HepG2 (cell line): ENCODE data around the gene FMNL2. TPM values are rescaled to one million over a fixed set of nuclear protein-coding genes. Genes with fewer than 3 reads are reported as not detected.

Experiments
- ATAC-seq: fragments of 200-7000 bp; cut with Tn5 transposase; 3 replicates; pipeline ENCODE4 v1.9.1; 2020; ENCODE audit warnings: mild to moderate bottlenecking, moderate library complexity
- BruUV-seq: library from RNA; stranded (reverse); fragments of 400-500 nt; replicated peaks from 2 replicates; lab custom pipeline; 2021; lab: Mats Ljungman, UMichigan
- CTCF ChIA-PET: fragments of 300-600 bp; formaldehyde crosslinking; extraction: SDS; loops from one replicate; lab custom pipeline; 2021; ENCODE audit warnings: low total read pairs, inconsistent platforms, low intra/inter-chr PET ratio; lab: Yijun Ruan, JAX
- POLR2A ChIA-PET: fragments of 350-600 bp; sonication (Branson Sonifier 250); formaldehyde crosslinking; loops from one replicate; lab custom pipeline; 2020; ENCODE audit warnings: antibody characterized with exemption, inconsistent platforms; lab: Yijun Ruan, JAX
- DNase-seq: peaks from one replicate; pipeline ENCODE4 v3.0.0-alpha.2; 2015; ENCODE audit warnings: low spot score
- FAIRE-seq: peaks from 3 replicates; lab custom pipeline; 2011; peaks lifted over from hg19 to GRCh38; lab: Jason Lieb, UNC
- H2AFZ ChIP-seq: one replicate; pipeline ENCODE4 v1.6.1; 2011; ENCODE audit warnings: low read length, inconsistent platforms
- H3K27ac ChIP-seq: fragments of 300-600 bp; 3 replicates; pipeline ENCODE4 v1.8.0; 2011; ENCODE audit warnings: mixed run types, mild to moderate bottlenecking, mixed read lengths, low read length, inconsistent platforms; ENCODE audit not compliant: insufficient read depth; ENCODE audit errors: extremely low read length
- H3K27me3 ChIP-seq, 2 experiments: fragments of 200-600 bp in 1 of 2; 2 replicates in 1 of 2; 3 replicates in 1 of 2; pipeline versions ENCODE4 v1.6.0 to v1.8.0; 2011; ENCODE audit warnings: low read length in 2 of 2, mild to moderate bottlenecking in 2 of 2, moderate library complexity in 2 of 2, inconsistent platforms in 1 of 2; ENCODE audit not compliant: insufficient read depth in 2 of 2, control insufficient read depth in 1 of 2
- H3K36me3 ChIP-seq, 2 experiments: fragments of 200-600 bp in 1 of 2; replicated peaks in 1 of 2; 2 replicates in 1 of 2; 3 replicates in 1 of 2; pipeline versions ENCODE4 v1.5.1 to v1.8.0; 2011; ENCODE audit warnings: low read length in 2 of 2, inconsistent platforms in 1 of 2; ENCODE audit not compliant: insufficient read depth in 2 of 2, control insufficient read depth in 1 of 2
- H3K4me1 ChIP-seq: 2 replicates; pipeline ENCODE4 v1.5.1; 2012; ENCODE audit warnings: low read length, inconsistent platforms; ENCODE audit not compliant: insufficient read depth
- H3K4me2 ChIP-seq: 2 replicates; pipeline ENCODE4 v1.6.0; 2011; ENCODE audit warnings: low read depth, low read length, inconsistent platforms
- H3K4me3 ChIP-seq, 3 experiments: fragments of 200-600 bp in 1 of 3; sonication (generic), shearing (Covaris generic) in 1 of 3; replicated peaks in 1 of 3; 2 replicates each; pipeline ENCODE4 v1.5.1; 2011 to 2016; ENCODE audit warnings: low read length in 3 of 3, inconsistent platforms in 2 of 3, low read depth in 2 of 3, mild to moderate bottlenecking in 2 of 3, control low read depth in 1 of 3, mixed read lengths in 1 of 3; ENCODE audit not compliant: insufficient read depth in 1 of 3
- H3K79me2 ChIP-seq: one replicate; pipeline ENCODE4 v1.6.1; 2011; ENCODE audit warnings: low read length, inconsistent platforms; ENCODE audit not compliant: insufficient read depth
- H3K9ac ChIP-seq: 2 replicates; pipeline ENCODE4 v1.6.0; 2011; ENCODE audit warnings: mild to moderate bottlenecking, low read depth, low read length, inconsistent platforms; ENCODE audit not compliant: insufficient read depth
- H3K9me3 ChIP-seq: 2 replicates; pipeline ENCODE4 v1.5.1; 2012; ENCODE audit warnings: mild to moderate bottlenecking, low read length
- H4K20me1 ChIP-seq: 2 replicates; pipeline ENCODE4 v1.6.0; 2011; ENCODE audit warnings: inconsistent platforms, mild to moderate bottlenecking, low read length, moderate library complexity; ENCODE audit not compliant: insufficient read depth
- ARID3A ChIP-seq: IDR thresholded peaks from 2 replicates; pipeline ENCODE4 v1.6.1; 2012; ENCODE audit warnings: low read depth, low read length, improper control_type of control experiment
- ATF7-NPFF ChIP-seq: sonication (generic); formaldehyde crosslinking; IDR thresholded peaks from 2 replicates; pipeline ENCODE4 v1.8.1; 2023; ENCODE audit warnings: mild to moderate bottlenecking, low read depth, missing genetic modification reagents, moderate library complexity
- CBX5 ChIP-seq: sonication (generic); formaldehyde crosslinking; IDR thresholded peaks from 2 replicates; pipeline ENCODE4 v1.4.0; 2020; ENCODE audit warnings: missing genetic modification reagents, borderline replicate concordance
- CEBPB ChIP-seq: IDR thresholded peaks from 2 replicates; pipeline ENCODE4 v1.6.1; 2011; ENCODE audit warnings: low read depth, low read length, improper control_type of control experiment, borderline replicate concordance
- CEBPG ChIP-seq: IDR thresholded peaks from 2 replicates; pipeline ENCODE4 v1.6.1; 2016
- CENPT ChIP-seq: sonication (generic); formaldehyde crosslinking; IDR thresholded peaks from 2 replicates; pipeline ENCODE4 v1.8.0; 2022; ENCODE audit warnings: low read depth, mild to moderate bottlenecking, moderate library complexity, missing genetic modification reagents
- GATAD2A ChIP-seq: IDR thresholded peaks from 2 replicates; pipeline ENCODE4 v1.6.1; 2016
- KAT7 ChIP-seq: IDR thresholded peaks from 2 replicates; pipeline ENCODE4 v1.6.1; 2018; ENCODE audit warnings: borderline replicate concordance, missing compliant biosample characterization
- KDM5A ChIP-seq: fragments of 200-600 bp; sonication (generic); IDR thresholded peaks from 2 replicates; pipeline ENCODE4 v1.7.0; 2018; ENCODE audit warnings: antibody characterized with exemption, mild to moderate bottlenecking, low read length, borderline replicate concordance
- KMT2B ChIP-seq: IDR thresholded peaks from 2 replicates; pipeline ENCODE4 v1.6.1; 2016; ENCODE audit warnings: missing genetic modification reagents, missing compliant biosample characterization
- MYC ChIP-seq: sonication (generic); formaldehyde crosslinking; IDR thresholded peaks from 2 replicates; pipeline ENCODE4 v1.9.0; 2021; ENCODE audit warnings: missing genetic modification reagents, borderline replicate concordance
- RAD21 ChIP-seq: fragments of 450-650 bp; formaldehyde crosslinking; IDR thresholded peaks from 2 replicates; pipeline ENCODE4 v1.5.0; 2020; ENCODE audit warnings: mild to moderate bottlenecking
- RBAK ChIP-seq: sonication (generic); formaldehyde crosslinking; IDR thresholded peaks from 2 replicates; pipeline ENCODE4 v1.5.1; 2020; ENCODE audit warnings: mild to moderate bottlenecking, missing genetic modification reagents
- SAP130 ChIP-seq: IDR thresholded peaks from 2 replicates; pipeline ENCODE4 v1.6.1; 2016; ENCODE audit warnings: low read depth
- SYNCRIP ChIP-seq: fragments of 200-400 bp; formaldehyde crosslinking; IDR thresholded peaks from 2 replicates; pipeline ENCODE4 v1.6.1; 2018; ENCODE audit warnings: mild to moderate bottlenecking, low read depth, low read length; ENCODE audit not compliant: insufficient read depth
- ZNF281 ChIP-seq: sonication (generic); formaldehyde crosslinking; IDR thresholded peaks from 2 replicates; pipeline ENCODE4 v1.4.0; 2020; ENCODE audit warnings: missing genetic modification reagents, borderline replicate concordance
- ZNF430 ChIP-seq: sonication (generic); formaldehyde crosslinking; IDR thresholded peaks from 2 replicates; pipeline ENCODE4 v1.9.0; 2021; ENCODE audit warnings: mild to moderate bottlenecking, missing genetic modification reagents
- ZNF781 ChIP-seq: sonication (generic); formaldehyde crosslinking; IDR thresholded peaks from 2 replicates; pipeline ENCODE4 v1.5.1; 2020; ENCODE audit warnings: borderline replicate concordance, mild to moderate bottlenecking, missing genetic modification reagents; ENCODE audit errors: not compliant biosample characterization
- WGBS: methylation state at CpG from one replicate; pipeline ENCODE4 v1.1.6; 2017; ENCODE audit warnings: low lambda C conversion rate; 5-methylcytosine and 5-hydroxymethylcytosine counted together
- in situ Hi-C: cut with HindIII; loops from 2 replicates; pipeline ENCODE4 v1.10.0; 2017; ENCODE audit warnings: low pct_unique_long_range_greater_than_20kb; ENCODE audit not compliant: extremely low pct_ligation_motif_present
- intact Hi-C: fragments of 100-400 bp; cut with micrococcal nuclease; formaldehyde crosslinking; loops from one replicate; pipeline ENCODE4 v1.10.0; 2022; ENCODE audit not compliant: unreplicated experiment
- polyA plus RNA-seq, 8 experiments: library from polyadenylated mRNA; depleted of rRNA in 3 of 8; stranded (reverse) in 7 of 8; unstranded in 1 of 8; fragments of >200 nt; fragmentation: Illumina TruSeq in 4 of 8; extraction: Trizol in 4 of 8; gene quantifications; 2 replicates each; pipeline versions ENCODE4 v1.2.1 to v1.2.3, GENCODE V29; 2011 to 2016; ENCODE audit warnings: low read depth in 4 of 8, missing spikeins in 1 of 8, mixed read lengths in 1 of 8; ENCODE audit not compliant: insufficient read depth in 1 of 8
- total RNA-seq, 5 experiments: library from RNA; depleted of rRNA; stranded (reverse); fragments of >200 nt; fragmentation: Illumina TruSeq; extraction: Trizol; gene quantifications; 2 replicates each; pipeline ENCODE4 v1.2.3, GENCODE V29; 2016; ENCODE audit warnings: low read depth in 1 of 5
- TF ChIP-seq, protein P1 (sequence below): sonication (generic); formaldehyde crosslinking; IDR thresholded peaks from 2 replicates; pipeline ENCODE4 v1.4.0; 2020; ENCODE audit warnings: missing genetic modification reagents, borderline replicate concordance

The FMNL2 gene
- total and polyA plus RNA-seq, 2 of the 13 experiments (the other 11 are each of a cell fraction or from before 2014, with no cell fraction given) = 66.5 to 67.7 TPM

DNA sequence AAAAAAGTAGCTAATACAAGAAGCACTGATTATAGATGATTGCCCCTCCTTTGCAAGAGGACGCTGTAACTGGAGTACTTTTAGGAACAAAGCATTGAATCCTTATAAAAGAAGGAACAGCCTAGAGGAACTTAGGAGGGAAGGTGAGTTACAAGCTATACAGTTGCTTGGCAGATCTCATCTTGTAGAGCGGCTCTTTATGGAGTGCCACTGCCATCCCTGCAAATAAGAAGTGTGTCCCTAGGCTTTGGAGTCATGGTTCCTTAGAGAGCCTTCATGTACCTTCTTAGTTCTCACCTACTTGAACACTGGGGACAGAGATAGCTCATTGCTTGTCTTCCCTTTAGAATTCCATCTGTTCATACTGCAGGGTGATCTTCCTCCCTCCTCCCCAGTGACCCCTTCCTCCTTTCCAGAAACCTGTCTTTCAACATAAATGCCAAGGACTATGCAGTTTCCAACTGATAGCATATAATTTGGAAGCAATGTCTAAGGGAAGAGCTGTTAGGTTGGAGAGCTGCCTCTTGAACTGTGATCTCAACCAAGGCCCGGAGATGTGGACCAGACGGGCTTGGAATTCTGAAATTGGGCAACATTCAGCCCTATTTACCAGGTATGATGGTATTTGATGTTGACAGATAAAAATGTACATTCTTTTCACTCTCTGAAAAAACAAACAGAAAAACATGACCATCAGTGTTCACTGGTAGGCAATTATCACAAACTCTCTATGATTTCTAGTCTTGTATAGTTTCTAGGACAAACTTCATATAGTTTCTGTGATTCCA lies 7.5 kb downstream of the FMNL2 start:
- BruUV-seq = no TSS peak
- peaks cover 100% of the 10 kb centered on the region for H3K4me1 ChIP-seq
- ATAC-seq (peak; percentile 74), DNase-seq (peak; percentile 56), FAIRE-seq (no peak)
- no peak overlapping the region for H3K4me3 ChIP-seq
- WGBS = 64% methylated on average over 4 of the region's 4 CpGs
- ChIA-PET POLR2A (interaction anchor here (0.5 to 1.8 kb wide), 5 partner anchors 11 to 347 kb away, joined by 3 to 5 read pairs (median 4); no protein-coding TSS in a partner anchor), CTCF (no interaction called here)
- H3K9me3 ChIP-seq = no peaks in the 10 kb centered on the region
- no peaks in the 10 kb centered on the region for H3K27me3 ChIP-seq
- intact Hi-C loops (no loop called here), in situ Hi-C loops (no loop called here)
- H3K4me2 ChIP-seq = peak overlapping the region; percentile 28
- peaks cover 94% of the 10 kb centered on the region for H3K79me2 ChIP-seq
- peaks cover 51% of the 10 kb centered on the region for H4K20me1 ChIP-seq
- no peak overlapping the region for H2AFZ ChIP-seq
- H3K36me3 ChIP-seq = peaks cover 13 to 28% of the 10 kb centered on the region in 2 experiments
- H3K9ac ChIP-seq = no peak overlapping the region
- H3K27ac ChIP-seq = peak overlapping the region; percentile 4
- TF ChIP-seq KMT2B (CRISPR knock-in tag) = no peak
- TF ChIP-seq, protein P1, sequence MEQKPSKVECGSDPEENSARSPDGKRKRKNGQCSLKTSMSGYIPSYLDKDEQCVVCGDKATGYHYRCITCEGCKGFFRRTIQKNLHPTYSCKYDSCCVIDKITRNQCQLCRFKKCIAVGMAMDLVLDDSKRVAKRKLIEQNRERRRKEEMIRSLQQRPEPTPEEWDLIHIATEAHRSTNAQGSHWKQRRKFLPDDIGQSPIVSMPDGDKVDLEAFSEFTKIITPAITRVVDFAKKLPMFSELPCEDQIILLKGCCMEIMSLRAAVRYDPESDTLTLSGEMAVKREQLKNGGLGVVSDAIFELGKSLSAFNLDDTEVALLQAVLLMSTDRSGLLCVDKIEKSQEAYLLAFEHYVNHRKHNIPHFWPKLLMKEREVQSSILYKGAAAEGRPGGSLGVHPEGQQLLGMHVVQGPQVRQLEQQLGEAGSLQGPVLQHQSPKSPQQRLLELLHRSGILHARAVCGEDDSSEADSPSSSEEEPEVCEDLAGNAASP (CRISPR knock-in tag) = 0 out of 2 replicates have a peak, but pooled peaks have one; percentile 20
- TF ChIP-seq MYC (CRISPR knock-in tag) = no peak
- TF ChIP-seq GATAD2A (CRISPR knock-in tag) = peak; percentile 84
- no peak for TF ChIP-seq RBAK
- TF ChIP-seq ARID3A = peak; percentile 79
- no peak for TF ChIP-seq CENPT (CRISPR knock-in tag)
- peak; percentile 80 for TF ChIP-seq CEBPB
- TF ChIP-seq CEBPG (CRISPR knock-in tag) = peak; percentile 83
- TF ChIP-seq ZNF281 (CRISPR knock-in tag) = no peak
- TF ChIP-seq ZNF781 (CRISPR knock-in tag) = no peak
- 0 out of 2 replicates have a peak, but pooled peaks have one; percentile 14 for TF ChIP-seq CBX5 (CRISPR knock-in tag)
- TF ChIP-seq KAT7 (CRISPR knock-in tag) = no peak
- TF ChIP-seq ATF7-NPFF (CRISPR knock-in tag) = no peak
- 0 out of 2 replicates have a peak, but pooled peaks have one; percentile 15 for TF ChIP-seq SAP130 (CRISPR knock-in tag)
- no peak for TF ChIP-seq RAD21 (CRISPR knock-in tag)
- no peak for TF ChIP-seq KDM5A
- TF ChIP-seq ZNF430 = no peak
- TF ChIP-seq SYNCRIP = no peak
